Osteoblast (primary cell): ENCODE data around the gene CASP10. TPM values are rescaled to one million over a fixed set of nuclear protein-coding genes. Genes with fewer than 3 reads are reported as not detected.
"Not testable (repeated sequence)": the region's sequence is repeated elsewhere in the genome, so short reads cannot be mapped to it uniquely, and the experiment has no call there.

Experiments used
- DNase-seq: peaks from one replicate; pipeline ENCODE4 v3.0.0; 2011; ENCODE audit warnings: low spot score, mixed read lengths; ENCODE audit not compliant: insufficient read length; ENCODE audit errors: missing footprints
- H2AFZ ChIP-seq: 2 replicates; pipeline ENCODE4 v1.6.0; 2011; ENCODE audit warnings: mild to moderate bottlenecking, low read length
- H3K27ac ChIP-seq: 2 replicates; pipeline ENCODE4 v1.5.1; 2011; ENCODE audit warnings: mild to moderate bottlenecking, low read depth, low read length, moderate library complexity
- H3K27me3 ChIP-seq: 2 replicates; pipeline ENCODE4 v1.6.0; 2012; ENCODE audit warnings: mild to moderate bottlenecking, control low read depth, inconsistent platforms, low read length, moderate library complexity; ENCODE audit not compliant: insufficient read depth
- H3K36me3 ChIP-seq: 2 replicates; pipeline ENCODE4 v1.5.1; 2011; ENCODE audit warnings: mild to moderate bottlenecking, low read length, control low read depth, moderate library complexity; ENCODE audit not compliant: insufficient read depth
- H3K4me1 ChIP-seq: 2 replicates; pipeline ENCODE4 v1.5.1; 2011; ENCODE audit warnings: mild to moderate bottlenecking, low read length, control low read depth, moderate library complexity; ENCODE audit not compliant: insufficient read depth
- H3K4me2 ChIP-seq: 2 replicates; pipeline ENCODE4 v1.6.0; 2011; ENCODE audit warnings: mild to moderate bottlenecking, low read length; ENCODE audit not compliant: insufficient read depth
- H3K4me3 ChIP-seq: fragments of 200-600 bp; sonication (generic); 3 replicates; pipeline ENCODE4 v1.5.1; 2012; ENCODE audit warnings: mild to moderate bottlenecking, low read length, inconsistent platforms; ENCODE audit not compliant: insufficient read depth
- H3K79me2 ChIP-seq: 2 replicates; pipeline ENCODE4 v1.6.0; 2012; ENCODE audit warnings: mild to moderate bottlenecking, low read length, control low read depth, inconsistent platforms; ENCODE audit not compliant: insufficient read depth
- H3K9me3 ChIP-seq: 2 replicates; pipeline ENCODE4 v1.5.1; 2011; ENCODE audit warnings: low read depth, low read length, control low read depth
- H4K20me1 ChIP-seq: 2 replicates; pipeline ENCODE4 v1.6.0; 2012; ENCODE audit warnings: mild to moderate bottlenecking, low read length, control low read depth; ENCODE audit not compliant: insufficient read depth
- CTCF ChIP-seq: IDR thresholded peaks from 2 replicates; pipeline ENCODE4 v1.5.1; 2011; ENCODE audit warnings: mild to moderate bottlenecking, low read depth, low read length, moderate library complexity; ENCODE audit errors: extremely low read depth
- total RNA-seq: library from RNA; depleted of rRNA; stranded (reverse); fragments of >200 nt; gene quantifications from 2 replicates; pipeline ENCODE4 v1.2.3, GENCODE V29; 2012

Gene CASP10
- total RNA-seq, 1 donor, result 3.3 TPM

- Histone ChIP-seq H3K79me2 (peaks cover 44% of the 10 kb centered on the region), H3K4me2 (no peak overlapping the region), H3K27me3 (no peaks in the 10 kb centered on the region), H3K9me3 (no peaks in the 10 kb centered on the region), H3K36me3 (peaks cover 63% of the 10 kb centered on the region), H3K4me3 (no peak overlapping the region), H2AFZ (no peak overlapping the region), H3K4me1 (peaks cover 18% of the 10 kb centered on the region), H3K27ac (no peak overlapping the region), H4K20me1 (no peaks in the 10 kb centered on the region)
- no peak for TF ChIP-seq CTCF
- DNase-seq, result no peak
Observed at GRCh38 chr2:201138401-201138970, 44.5 kb upstream of the CASP10 start.

- H3K9me3 ChIP-seq, H2AFZ ChIP-seq, H4K20me1 ChIP-seq, H3K4me2 ChIP-seq, H3K27ac ChIP-seq, H3K4me3 ChIP-seq, DNase-seq, H3K27me3 ChIP-seq: not testable (repeated sequence)
- Histone ChIP-seq H3K79me2 (peaks cover 45% of the 10 kb centered on the region), H3K36me3 (peaks cover 67% of the 10 kb centered on the region), H3K4me1 (peaks cover 18% of the 10 kb centered on the region)
Observed at GRCh38 chr2:201138986-201139781, 43.8 kb upstream of the CASP10 start.

- H3K27me3 ChIP-seq, result no peaks in the 10 kb centered on the region
- H3K36me3 ChIP-seq, result peaks cover 73% of the 10 kb centered on the region
- no peak for TF ChIP-seq CTCF
- H3K4me3 ChIP-seq, result no peak overlapping the region
- H2AFZ ChIP-seq, result no peak overlapping the region
- no peaks in the 10 kb centered on the region for H3K9me3 ChIP-seq
- H3K79me2 ChIP-seq, result peaks cover 49% of the 10 kb centered on the region
- H3K4me1 ChIP-seq, result peaks cover 17% of the 10 kb centered on the region
- no peaks in the 10 kb centered on the region for H4K20me1 ChIP-seq
- H3K4me2 ChIP-seq, result no peak overlapping the region
- H3K27ac ChIP-seq, result no peak overlapping the region
- DNase-seq, result no peak
Observed at GRCh38 chr2:201139836-201140604, 42.9 kb upstream of the CASP10 start.

GRCh38 chr2:201144101-201145051 lies 38.6 kb upstream of the CASP10 start:
- Histone ChIP-seq H3K27me3 (no peaks in the 10 kb centered on the region), H3K79me2 (peaks cover 14% of the 10 kb centered on the region), H3K4me1 (peaks cover 16% of the 10 kb centered on the region), H2AFZ (no peak overlapping the region), H3K27ac (no peak overlapping the region), H3K4me3 (no peak overlapping the region), H3K9me3 (no peaks in the 10 kb centered on the region), H3K4me2 (no peak overlapping the region), H4K20me1 (no peaks in the 10 kb centered on the region), H3K36me3 (peaks cover 53% of the 10 kb centered on the region)
- TF ChIP-seq CTCF, result no peak
- DNase-seq, result no peak
